Activated naive CD4-positive, alpha-beta T cell treated with Interleukin-2 at 50 U/mL for 16 hours (primary cell): ENCODE data around the gene KIAA1755.

Experiments
- DNase-seq: peaks from one replicate; pipeline ENCODE4 v3.0.0-alpha.2; 2020

Gene KIAA1755

GRCh38 chr20:38260378-38261053, at the start of gene KIAA1755:
Gene KIAA1755 (minus strand): TSS chr20:38260735. CDS start chr20:38260500, 235 bp downstream.
- DNase-seq: no peak

DNA sequence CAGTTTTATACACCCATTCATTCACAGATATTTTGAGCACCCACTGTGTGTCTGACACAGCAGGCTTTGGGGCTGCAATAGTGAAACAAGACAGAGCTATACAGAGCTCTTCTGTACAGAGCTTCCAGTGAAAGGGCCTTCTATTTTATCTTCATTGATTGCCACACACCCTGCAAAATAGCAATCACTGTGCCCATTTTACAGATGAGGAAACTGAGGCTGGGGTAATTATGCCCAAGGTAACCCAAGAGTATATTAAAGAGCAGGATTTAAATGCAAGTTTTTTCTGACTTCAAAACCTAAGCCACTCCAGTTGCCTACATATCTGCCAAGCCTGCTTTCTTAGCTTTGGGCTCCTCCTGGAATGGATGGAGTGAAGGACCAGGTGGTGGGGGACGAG, 47.9 kb upstream of the KIAA1755 start:
- DNase-seq: no peak

GRCh38 chr20:38308047-38308438, 47.5 kb upstream of the KIAA1755 start:
- no peak for DNase-seq

DNA sequence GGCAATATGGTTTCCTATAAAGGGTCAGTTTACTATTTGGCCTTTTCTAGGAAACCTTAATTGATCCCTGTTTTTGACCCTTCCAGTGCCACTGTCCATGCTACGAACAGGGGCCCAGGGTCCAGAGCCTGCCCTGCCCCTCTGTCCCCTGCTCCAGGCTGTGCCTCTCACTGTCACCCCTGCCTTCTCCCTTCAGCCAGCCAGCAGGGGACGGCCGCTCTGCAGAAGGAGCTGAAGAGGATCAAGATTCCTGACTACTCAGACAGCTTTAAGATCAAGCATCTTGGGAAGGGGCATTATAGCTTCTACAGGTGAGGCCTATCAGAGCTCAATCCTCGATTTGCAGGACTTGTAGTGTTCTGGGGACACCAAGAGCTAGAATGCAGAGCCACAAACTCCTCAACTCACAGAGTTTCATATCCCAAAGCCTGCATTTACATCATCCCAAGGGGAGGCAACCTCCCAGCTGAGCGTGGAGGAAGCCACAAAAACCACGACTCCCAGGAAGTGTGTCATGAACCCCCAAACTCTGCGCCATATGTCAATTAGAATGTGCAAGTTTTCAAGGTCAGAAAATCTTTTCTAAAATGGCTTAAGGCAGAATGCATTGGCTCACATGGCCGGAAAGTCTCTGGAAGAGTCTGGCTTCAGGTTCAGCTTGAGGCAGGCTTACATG, 47.0 kb upstream of the KIAA1755 start:
- DNase-seq: no peak

DNA sequence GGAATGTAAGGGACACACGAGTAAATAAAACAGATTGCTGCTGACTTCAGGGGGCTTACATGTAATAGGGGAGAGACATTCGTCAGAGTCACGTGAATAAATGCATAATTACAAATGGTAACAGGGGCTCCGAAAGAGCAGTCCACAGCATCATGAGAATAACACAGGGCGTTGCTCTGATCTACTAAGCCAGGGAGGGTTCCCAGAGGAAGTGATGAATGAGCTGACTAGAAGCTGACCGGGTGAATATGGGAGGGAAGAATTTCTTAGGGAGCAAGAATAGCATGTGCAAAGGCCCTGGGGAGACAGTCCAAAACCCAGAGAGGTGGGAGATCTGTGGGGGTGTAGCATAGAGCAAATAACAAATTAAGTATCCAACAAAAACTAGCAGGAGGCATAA, 45.8 kb upstream of the KIAA1755 start:
- DNase-seq: no peak

DNA sequence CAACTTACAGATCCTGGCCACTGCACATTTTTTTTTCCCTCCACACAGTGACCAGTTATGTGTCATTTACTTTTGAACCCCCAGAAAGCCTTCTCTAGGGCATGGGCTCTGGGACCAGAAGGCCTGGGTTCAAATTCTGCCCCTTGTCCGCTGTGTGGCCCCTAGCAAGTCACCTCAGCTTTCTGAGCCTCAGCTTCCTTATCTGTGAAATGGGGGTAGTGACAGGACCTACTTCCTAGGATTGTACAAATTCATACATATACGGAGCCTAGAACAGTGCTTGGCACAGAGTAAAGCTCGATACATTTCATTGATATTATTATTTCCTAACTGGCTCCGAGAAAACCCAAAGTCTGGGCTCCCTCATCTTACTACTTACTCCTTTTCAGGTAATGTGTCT, 45.0 kb upstream of the KIAA1755 start:
- DNase-seq: no peak

DNA sequence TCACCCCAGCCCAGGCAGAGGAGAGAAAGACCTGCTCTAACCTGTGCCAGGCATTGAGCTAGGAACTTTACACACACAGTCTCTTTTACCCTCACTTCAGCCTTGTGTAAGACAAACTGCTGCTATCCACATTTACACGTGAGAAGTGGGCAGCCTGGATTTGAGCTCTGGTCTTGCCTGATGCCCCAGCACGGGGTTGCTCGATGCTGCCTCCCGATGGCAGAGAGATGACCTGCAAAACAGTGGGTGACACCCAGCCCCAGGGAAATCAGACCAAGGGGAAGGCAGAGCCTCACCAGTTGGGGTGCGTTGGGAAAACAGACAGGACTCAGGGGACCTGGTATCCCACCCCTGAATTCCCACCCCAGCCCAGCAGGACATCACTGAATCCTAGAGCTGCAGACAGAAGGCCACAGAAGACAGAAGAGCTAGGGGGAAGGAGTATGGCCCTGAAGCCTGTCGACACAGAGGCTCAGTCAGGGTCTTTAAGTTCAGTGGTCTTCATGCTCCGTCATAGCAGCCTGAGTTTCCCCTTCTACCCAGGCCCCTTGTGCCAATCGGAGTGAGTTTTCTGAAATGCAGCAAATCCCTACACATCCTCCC, 44.4 kb upstream of the KIAA1755 start:
- DNase-seq: no peak

- no peak for DNase-seq
Observed at GRCh38 chr20:38303908-38304379, 43.4 kb upstream of the KIAA1755 start, which contains the start of gene BPI. Gene BPI (plus strand): TSS chr20:38304156. CDS start chr20:38304224, 68 bp downstream.

GRCh38 chr20:38302786-38303185, 42.3 kb upstream of the KIAA1755 start:
- no peak for DNase-seq

DNA sequence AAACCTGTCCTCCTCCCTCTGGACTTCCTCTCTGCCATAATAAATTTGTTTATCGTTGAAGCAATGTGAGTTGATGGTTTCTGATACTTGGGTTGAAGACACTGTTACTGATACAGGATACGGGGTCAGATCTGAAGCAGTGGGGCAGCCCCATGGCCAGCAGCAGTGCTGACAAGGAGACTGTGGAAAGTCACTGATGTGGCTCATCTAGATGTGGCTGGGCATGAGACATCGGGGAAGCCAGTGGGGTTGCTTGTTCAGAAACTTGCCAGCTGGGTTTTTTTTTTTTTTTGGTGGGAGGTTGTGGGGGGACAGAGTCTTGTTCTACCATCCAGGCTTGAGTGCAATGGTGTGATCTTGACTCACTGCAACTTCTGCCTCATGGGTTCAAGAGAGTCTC, 40.8 kb upstream of the KIAA1755 start:
- no peak for DNase-seq

- no peak for DNase-seq
Observed at GRCh38 chr20:38300438-38300837, 39.9 kb upstream of the KIAA1755 start.

GRCh38 chr20:38299963-38300362, 39.4 kb upstream of the KIAA1755 start:
- no peak for DNase-seq

DNA sequence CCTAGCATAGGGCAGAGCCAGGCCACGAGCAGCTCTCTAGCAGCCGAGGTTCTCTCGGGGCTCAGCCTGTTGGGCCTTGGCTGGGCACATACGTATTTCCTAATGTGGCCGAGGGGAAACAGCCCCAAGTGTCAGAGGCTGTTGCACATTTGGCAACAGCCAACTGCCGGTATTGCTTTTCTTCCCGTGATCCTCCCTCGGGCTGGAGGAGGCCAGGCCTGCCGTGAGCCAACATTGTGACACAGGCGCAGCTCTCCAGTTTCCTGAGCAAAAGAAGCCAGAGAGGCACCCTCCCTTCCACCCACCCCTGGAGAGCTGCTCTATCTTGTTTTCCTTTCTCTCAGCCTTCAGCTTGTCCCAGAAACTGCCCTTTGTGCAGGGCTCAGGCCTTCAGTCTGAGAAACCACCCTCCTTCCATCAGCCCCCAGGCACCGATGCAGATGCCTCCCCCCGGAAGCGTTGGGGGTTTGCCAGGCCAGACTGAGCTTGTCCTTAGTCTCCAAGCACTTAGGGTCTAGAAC, 38.3 kb upstream of the KIAA1755 start:
- no peak for DNase-seq

- no peak for DNase-seq
Observed at GRCh38 chr20:38297916-38298674, 37.6 kb upstream of the KIAA1755 start.

- no peak for DNase-seq
Observed at GRCh38 chr20:38296433-38296832, 35.9 kb upstream of the KIAA1755 start.

DNA sequence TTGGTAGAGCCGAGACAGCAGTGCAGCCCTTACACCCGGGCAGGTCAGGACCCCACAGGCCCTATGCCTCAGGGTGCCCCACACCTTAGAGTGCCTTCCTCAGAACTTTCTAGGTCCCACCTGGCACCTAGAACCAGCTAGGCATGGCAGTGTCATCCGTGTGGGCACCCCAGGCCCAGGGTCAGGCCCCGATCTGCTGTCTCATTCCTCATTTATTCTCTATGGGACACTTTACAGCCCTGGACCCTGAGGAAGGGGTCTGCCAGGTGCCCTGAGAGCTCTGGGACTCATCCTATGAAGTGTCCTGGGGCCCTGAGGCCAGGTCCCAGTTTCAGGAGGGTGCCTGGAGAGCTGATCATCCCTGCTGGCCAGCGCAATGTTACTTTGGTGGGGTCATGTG, 35.3 kb upstream of the KIAA1755 start:
- no peak for DNase-seq

- DNase-seq: no peak
Observed at GRCh38 chr20:38294076-38294591, 33.6 kb upstream of the KIAA1755 start.

- no peak for DNase-seq
Observed at GRCh38 chr20:38293491-38294065, 33.0 kb upstream of the KIAA1755 start.

GRCh38 chr20:38291966-38292365, 31.4 kb upstream of the KIAA1755 start:
- DNase-seq: no peak

DNA sequence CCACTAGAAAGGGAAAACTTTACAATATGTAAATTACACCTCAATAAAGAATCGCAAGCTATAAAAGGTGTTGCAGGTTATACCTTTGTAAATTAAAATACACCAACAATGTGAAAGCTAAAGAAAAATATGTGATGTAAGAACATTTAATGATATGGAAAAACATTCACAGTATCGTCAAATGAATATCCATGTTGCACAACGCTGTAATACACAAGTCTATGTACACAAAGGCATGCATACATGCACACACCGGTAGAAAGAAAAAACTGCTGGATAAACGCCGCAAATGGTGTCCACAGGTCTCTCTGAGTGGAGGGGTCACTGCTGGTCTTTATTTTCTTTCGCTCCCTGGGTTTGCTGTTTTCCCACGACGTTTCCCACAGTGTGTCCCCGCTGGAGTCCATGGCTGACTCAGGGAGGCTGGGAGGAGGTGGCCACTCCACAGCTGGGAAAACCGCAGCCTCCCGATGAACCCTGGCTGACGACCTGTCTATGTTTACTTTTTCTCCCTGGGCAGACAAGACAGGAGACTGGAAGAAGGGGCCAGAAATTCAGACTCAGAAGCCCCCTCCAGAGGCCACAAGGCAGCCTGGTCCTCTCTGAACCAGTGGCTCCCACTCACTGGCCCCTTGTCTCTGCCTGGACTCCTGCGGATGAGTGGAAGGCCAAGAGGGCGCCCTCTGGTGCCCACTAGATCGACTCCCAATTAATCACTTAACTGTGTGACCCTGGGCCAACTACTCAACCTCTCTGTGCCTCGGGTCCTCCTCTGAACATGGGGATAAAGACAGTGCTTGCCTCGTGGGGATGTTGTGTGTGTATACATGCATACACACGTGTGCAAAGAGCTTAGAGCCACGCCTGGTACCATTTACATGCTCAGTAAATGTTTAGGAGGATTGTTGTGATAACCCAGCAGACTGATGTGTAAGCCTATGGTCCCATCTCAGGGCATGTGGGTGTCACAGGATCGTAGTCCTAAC, 30.6 kb upstream of the KIAA1755 start:
- no peak for DNase-seq
